SH-SY5Y (cell line): ENCODE results near the gene USP20.

ENCODE experiments used
- GATA2 ChIP-seq: IDR thresholded peaks from 2 replicates; pipeline ENCODE4 v1.6.1; 2011; ENCODE audit warnings: mild to moderate bottlenecking, low read depth, low read length
- GATA3 ChIP-seq: IDR thresholded peaks from 2 replicates; pipeline ENCODE4 v1.6.1; 2011; ENCODE audit warnings: low read depth, mild to moderate bottlenecking, low read length, moderate library complexity

DNA sequence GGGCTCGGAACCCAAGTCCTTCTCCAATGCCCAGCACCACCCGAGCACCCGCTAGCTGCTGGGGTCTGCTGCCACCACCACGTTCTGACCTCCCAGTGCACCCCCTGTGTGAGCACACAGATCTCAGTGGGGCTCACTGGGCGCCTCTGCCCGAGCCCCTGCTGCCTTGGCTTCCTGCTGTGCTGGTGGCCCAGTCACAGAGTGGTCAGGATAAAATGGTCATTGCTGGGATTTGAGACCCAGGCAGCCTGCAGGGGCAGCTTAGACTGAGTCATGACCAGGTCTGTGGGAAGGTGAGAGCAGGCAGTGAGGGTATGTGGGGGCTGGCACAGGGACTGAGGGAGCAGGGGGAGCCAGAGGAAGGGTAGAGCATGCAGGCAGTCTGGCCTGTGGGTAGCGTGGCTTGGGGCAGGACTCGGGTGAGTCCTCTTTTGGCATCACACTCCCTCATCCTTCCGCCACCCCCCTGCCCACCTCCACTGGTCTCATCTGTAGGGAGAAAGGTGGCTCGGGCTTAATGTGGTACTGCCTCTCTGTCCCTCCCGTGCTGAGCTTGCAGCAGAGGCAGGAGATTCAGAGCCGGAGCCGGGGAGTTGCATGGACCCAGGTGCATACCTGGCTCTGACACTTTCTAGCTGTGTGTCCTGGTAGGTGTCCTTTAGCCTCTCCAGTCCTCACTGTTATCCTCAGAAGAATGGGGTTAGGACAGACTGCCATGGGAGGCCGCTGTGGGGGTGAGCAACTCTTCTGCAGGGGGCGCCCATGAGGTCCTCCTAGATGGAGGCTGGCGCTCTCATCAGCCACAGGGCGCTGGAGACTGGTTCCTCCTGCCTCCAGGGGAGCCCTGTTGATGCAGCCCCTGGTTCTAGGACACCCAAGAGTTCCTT lies 32.1 kb downstream of the USP20 start:
- no peak for TF ChIP-seq GATA2
- TF ChIP-seq GATA3 = no peak
